Astrocyte (in vitro differentiated cells and primary cell): Measurements from ENCODE around the gene TUB.

Experiments used
- EZH2 ChIP-seq: IDR thresholded peaks from 2 replicates; pipeline ENCODE4 v1.6.1; 2012; ENCODE audit warnings: mild to moderate bottlenecking, low read length, inconsistent platforms; ENCODE audit not compliant: insufficient read depth
- TF ChIP-seq, protein P1 (sequence below): IDR thresholded peaks from 2 replicates; pipeline ENCODE4 v1.5.1; 2011; ENCODE audit warnings: low read depth, mild to moderate bottlenecking, inconsistent platforms, low read length, moderate library complexity; ENCODE audit not compliant: insufficient read depth

DNA sequence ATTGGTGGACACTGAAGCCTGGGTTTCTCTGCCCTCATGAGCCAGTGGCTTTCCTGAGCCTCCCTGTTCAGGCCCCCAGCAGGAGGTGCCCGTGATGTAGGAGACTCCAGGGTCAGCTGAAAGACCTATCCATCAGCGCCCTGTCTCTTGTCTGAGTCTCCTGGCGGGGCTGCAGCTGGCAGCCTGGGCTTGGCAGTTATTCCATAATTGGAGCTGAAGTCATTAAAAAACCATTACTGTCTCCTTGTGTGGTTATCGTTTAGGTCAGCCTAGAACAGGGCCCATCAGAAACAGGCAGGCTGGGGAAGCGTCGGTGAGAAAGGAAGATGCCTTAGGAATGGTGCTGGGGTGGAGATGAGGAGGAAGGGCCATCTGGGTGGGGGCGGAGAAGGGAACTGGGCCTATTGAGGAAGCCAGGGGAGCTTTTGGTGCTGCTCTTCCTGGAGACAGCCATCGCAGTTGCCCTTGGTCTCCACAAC, 5.0 kb downstream of the TUB start:
- TF ChIP-seq EZH2: no peak
- TF ChIP-seq, protein P1, sequence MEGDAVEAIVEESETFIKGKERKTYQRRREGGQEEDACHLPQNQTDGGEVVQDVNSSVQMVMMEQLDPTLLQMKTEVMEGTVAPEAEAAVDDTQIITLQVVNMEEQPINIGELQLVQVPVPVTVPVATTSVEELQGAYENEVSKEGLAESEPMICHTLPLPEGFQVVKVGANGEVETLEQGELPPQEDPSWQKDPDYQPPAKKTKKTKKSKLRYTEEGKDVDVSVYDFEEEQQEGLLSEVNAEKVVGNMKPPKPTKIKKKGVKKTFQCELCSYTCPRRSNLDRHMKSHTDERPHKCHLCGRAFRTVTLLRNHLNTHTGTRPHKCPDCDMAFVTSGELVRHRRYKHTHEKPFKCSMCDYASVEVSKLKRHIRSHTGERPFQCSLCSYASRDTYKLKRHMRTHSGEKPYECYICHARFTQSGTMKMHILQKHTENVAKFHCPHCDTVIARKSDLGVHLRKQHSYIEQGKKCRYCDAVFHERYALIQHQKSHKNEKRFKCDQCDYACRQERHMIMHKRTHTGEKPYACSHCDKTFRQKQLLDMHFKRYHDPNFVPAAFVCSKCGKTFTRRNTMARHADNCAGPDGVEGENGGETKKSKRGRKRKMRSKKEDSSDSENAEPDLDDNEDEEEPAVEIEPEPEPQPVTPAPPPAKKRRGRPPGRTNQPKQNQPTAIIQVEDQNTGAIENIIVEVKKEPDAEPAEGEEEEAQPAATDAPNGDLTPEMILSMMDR: no peak
